PC-3 (cell line): ENCODE results near the gene SDK2. TPM values are rescaled to one million over a fixed set of nuclear protein-coding genes. Genes with fewer than 3 reads are reported as not detected.

Source experiments
- ATAC-seq: fragments of 200-7000 bp; cut with Tn5 transposase; 2 replicates; pipeline ENCODE4 v1.9.1; 2020; ENCODE audit warnings: mild to moderate bottlenecking, moderate library complexity
- BruUV-seq: library from RNA; stranded (reverse); fragments of 400-500 nt; replicated peaks from 2 replicates; lab custom pipeline; 2021; lab: Mats Ljungman, UMichigan
- CTCF ChIA-PET: fragments of 300-600 bp; sonication (Branson Sonifier 250); formaldehyde crosslinking; loops from one replicate; lab custom pipeline; 2022; ENCODE audit warnings: antibody characterized with exemption; lab: Charles Lee
- POLR2A ChIA-PET: fragments of 300-600 bp; sonication (Branson Sonifier 250); formaldehyde crosslinking; loops from one replicate; lab custom pipeline; 2022; ENCODE audit warnings: antibody characterized with exemption; ENCODE audit not compliant: unreplicated experiment; lab: Charles Lee
- DNase-seq: peaks from one replicate; pipeline ENCODE4 v3.0.0-alpha.2; 2015
- H2AFZ ChIP-seq: fragments of 300-600 bp; sonication (generic); 2 replicates; pipeline ENCODE4 v1.6.0; 2016; ENCODE audit warnings: antibody characterized with exemption, low read length
- H3F3A ChIP-seq: fragments of 300-600 bp; sonication (generic); one replicate; pipeline ENCODE4 v1.6.0; 2017; ENCODE audit warnings: antibody characterized with exemption, low read length, control low read depth, mild to moderate bottlenecking; ENCODE audit not compliant: unreplicated experiment
- H3K27ac ChIP-seq: fragments of 300-600 bp; sonication (generic); 2 replicates; pipeline ENCODE4 v1.5.1; 2016; ENCODE audit warnings: mild to moderate bottlenecking, low read length
- H3K27me3 ChIP-seq: fragments of 300-600 bp; sonication (generic); 2 replicates; pipeline ENCODE4 v1.6.1; 2016; ENCODE audit warnings: low read length, mixed read lengths
- H3K36me3 ChIP-seq: fragments of 300-600 bp; sonication (generic); 2 replicates; pipeline ENCODE4 v1.6.1; 2016; ENCODE audit warnings: low read depth, mixed run types, low read length, mixed read lengths
- H3K4me1 ChIP-seq: fragments of 300-600 bp; sonication (generic); 2 replicates; pipeline ENCODE4 v1.5.1; 2016; ENCODE audit warnings: low read length; ENCODE audit not compliant: insufficient read depth
- H3K4me2 ChIP-seq: fragments of 300-600 bp; sonication (generic); 2 replicates; pipeline ENCODE4 v1.6.0; 2016; ENCODE audit warnings: low read length
- H3K4me3 ChIP-seq: fragments of 300-600 bp; sonication (generic); 2 replicates; pipeline ENCODE4 v1.5.1; 2016; ENCODE audit warnings: mild to moderate bottlenecking, low read length, mixed read lengths
- H3K79me2 ChIP-seq: fragments of 300-600 bp; sonication (generic); 2 replicates; pipeline ENCODE4 v1.6.1; 2017; ENCODE audit warnings: low read length, mixed read lengths
- H3K9ac ChIP-seq: fragments of 300-600 bp; sonication (generic); 2 replicates; pipeline ENCODE4 v1.6.0; 2016; ENCODE audit warnings: mild to moderate bottlenecking, low read length
- H3K9me2 ChIP-seq: fragments of 300-600 bp; sonication (generic); replicated peaks from 2 replicates; pipeline ENCODE4 v1.6.1; 2016; ENCODE audit warnings: mixed run types, low read length, mixed read lengths
- H3K9me3 ChIP-seq: fragments of 300-600 bp; sonication (generic); 2 replicates; pipeline ENCODE4 v1.6.1; 2016; ENCODE audit warnings: low read length, mixed read lengths
- H4K20me1 ChIP-seq: fragments of 300-600 bp; sonication (generic); 2 replicates; pipeline ENCODE4 v1.6.1; 2016; ENCODE audit warnings: low read length, mixed read lengths
- EZH2 ChIP-seq: fragments of 300-600 bp; sonication (generic); IDR thresholded peaks from one replicate; pipeline ENCODE4 v1.6.1; 2017; ENCODE audit warnings: antibody characterized with exemption, mild to moderate bottlenecking, low read length; ENCODE audit not compliant: unreplicated experiment
- EZH2phosphoT487 ChIP-seq: fragments of 300-600 bp; sonication (generic); IDR thresholded peaks from 2 replicates; pipeline ENCODE4 v1.6.1; 2018; ENCODE audit warnings: mild to moderate bottlenecking, antibody characterized with exemption, low read length, borderline replicate concordance
- intact Hi-C: fragments of 100-400 bp; cut with micrococcal nuclease; formaldehyde crosslinking; loops from 2 replicates; pipeline ENCODE4 v1.9.0; 2023
- total RNA-seq: library from RNA; depleted of rRNA; stranded (reverse); fragments of >200 nt; gene quantifications from 2 replicates; pipeline ENCODE4 v1.2.3, GENCODE V29; 2014
- TF ChIP-seq, protein P1 (sequence below): fragments of 300-600 bp; sonication (generic); conservative IDR thresholded peaks from 2 replicates; pipeline ENCODE4 v1.5.1; 2017; ENCODE audit warnings: antibody characterized with exemption, low read depth, mild to moderate bottlenecking, low read length

The SDK2 gene
- total RNA-seq, 1 experiment from 2014 or later = 0.07 TPM

DNA sequence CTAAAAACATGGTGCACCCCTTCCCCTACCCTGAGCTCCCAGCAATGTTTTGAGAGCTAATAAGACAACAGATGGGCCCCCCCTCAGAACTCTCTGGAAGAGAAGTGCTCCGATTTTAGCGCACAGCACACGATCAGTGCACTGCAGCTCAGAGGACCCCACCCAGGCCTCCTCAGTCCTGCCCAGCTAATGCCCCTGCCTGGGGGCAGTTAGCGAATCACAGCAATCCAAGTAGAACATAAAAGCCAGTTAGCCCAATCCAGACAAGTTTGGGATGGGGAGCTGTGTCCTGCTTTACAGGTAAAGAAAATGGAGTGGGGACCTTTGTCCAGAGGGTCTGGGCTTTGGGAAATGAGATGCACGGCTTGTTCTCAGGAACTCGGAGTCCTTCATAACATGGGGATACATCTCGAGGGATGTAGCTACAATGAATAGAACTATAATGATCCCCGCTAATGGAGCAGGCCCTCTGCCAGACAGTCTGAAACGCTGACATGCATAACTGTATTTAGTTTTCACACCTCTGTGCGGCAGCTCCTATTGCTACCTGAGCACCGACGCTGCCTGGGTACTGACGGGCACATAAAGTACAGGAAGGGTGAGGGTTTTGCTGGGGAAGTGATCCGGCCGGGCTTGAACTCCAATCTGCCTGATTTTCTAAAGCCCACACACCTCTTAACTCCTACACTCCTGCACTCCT, 302.7 kb downstream of the SDK2 start:
- TF ChIP-seq, protein P1, sequence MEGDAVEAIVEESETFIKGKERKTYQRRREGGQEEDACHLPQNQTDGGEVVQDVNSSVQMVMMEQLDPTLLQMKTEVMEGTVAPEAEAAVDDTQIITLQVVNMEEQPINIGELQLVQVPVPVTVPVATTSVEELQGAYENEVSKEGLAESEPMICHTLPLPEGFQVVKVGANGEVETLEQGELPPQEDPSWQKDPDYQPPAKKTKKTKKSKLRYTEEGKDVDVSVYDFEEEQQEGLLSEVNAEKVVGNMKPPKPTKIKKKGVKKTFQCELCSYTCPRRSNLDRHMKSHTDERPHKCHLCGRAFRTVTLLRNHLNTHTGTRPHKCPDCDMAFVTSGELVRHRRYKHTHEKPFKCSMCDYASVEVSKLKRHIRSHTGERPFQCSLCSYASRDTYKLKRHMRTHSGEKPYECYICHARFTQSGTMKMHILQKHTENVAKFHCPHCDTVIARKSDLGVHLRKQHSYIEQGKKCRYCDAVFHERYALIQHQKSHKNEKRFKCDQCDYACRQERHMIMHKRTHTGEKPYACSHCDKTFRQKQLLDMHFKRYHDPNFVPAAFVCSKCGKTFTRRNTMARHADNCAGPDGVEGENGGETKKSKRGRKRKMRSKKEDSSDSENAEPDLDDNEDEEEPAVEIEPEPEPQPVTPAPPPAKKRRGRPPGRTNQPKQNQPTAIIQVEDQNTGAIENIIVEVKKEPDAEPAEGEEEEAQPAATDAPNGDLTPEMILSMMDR = no peak
- TF ChIP-seq EZH2 (no peak), EZH2phosphoT487 (no peak)
- Histone ChIP-seq H3K9me2 (no peaks in the 10 kb centered on the region), H4K20me1 (no peaks in the 10 kb centered on the region), H3K27ac (0 out of 2 replicates have a peak overlapping the region, but pooled peaks have one; percentile 8), H3K4me3 (no peak overlapping the region), H3F3A (peaks cover 4% of the 10 kb centered on the region), H2AFZ (no peak overlapping the region), H3K79me2 (no peaks in the 10 kb centered on the region), H3K4me1 (peaks cover 28% of the 10 kb centered on the region), H3K4me2 (no peak overlapping the region), H3K27me3 (no peaks in the 10 kb centered on the region), H3K9ac (no peak overlapping the region), H3K36me3 (no peaks in the 10 kb centered on the region), H3K9me3 (no peaks in the 10 kb centered on the region)
- DNase-seq (no peak), ATAC-seq (no peak)
- ChIA-PET CTCF (no interaction called here), POLR2A (no interaction called here)
- no TSS peak for BruUV-seq
- intact Hi-C loops = no loop called here

DNA sequence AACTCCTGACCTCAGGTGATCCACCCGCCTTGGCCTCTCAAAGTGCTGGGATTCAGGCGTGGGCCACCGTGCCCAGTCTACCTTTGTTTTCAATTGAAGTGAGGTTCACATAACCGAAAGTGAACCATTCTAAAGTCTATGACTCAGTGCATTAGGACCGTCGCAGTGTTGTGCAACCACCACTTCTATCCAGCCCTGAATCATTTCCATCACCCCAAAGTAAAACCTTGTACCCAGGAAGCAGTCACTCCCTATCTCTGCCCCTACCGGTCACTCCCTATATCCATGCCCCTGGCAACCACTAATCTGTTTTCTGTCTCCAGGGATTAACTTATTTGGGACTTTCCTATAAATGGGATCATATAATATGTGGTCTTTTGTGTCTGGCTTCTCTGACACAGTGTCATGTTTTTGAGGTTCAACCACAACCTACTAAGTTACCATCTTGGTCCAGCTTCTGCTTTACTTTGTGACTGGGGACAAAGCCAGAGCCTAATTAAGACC, 304.1 kb downstream of the SDK2 start:
- Histone ChIP-seq H2AFZ (peak overlapping the region; percentile 37; the same call in 1 of the 2 replicates), H3K4me3 (no peak overlapping the region), H3K9me2 (no peaks in the 10 kb centered on the region), H3F3A (peaks cover 4% of the 10 kb centered on the region), H3K36me3 (no peaks in the 10 kb centered on the region), H4K20me1 (no peaks in the 10 kb centered on the region), H3K79me2 (no peaks in the 10 kb centered on the region), H3K9me3 (no peaks in the 10 kb centered on the region), H3K27ac (peak overlapping the region; percentile 84), H3K9ac (peak overlapping the region; percentile 40; the same call in 1 of the 2 replicates), H3K27me3 (no peaks in the 10 kb centered on the region), H3K4me1 (peaks cover 39% of the 10 kb centered on the region), H3K4me2 (peak overlapping the region; percentile 44)
- POLR2A ChIA-PET = no interaction called here
- intact Hi-C loops = no loop called here
- CTCF ChIA-PET = no interaction called here
- BruUV-seq = no TSS peak
- ATAC-seq (peak; percentile 74), DNase-seq (peak; percentile 96)
- TF ChIP-seq EZH2phosphoT487 (no peak), EZH2 (no peak)
- TF ChIP-seq, protein P1 = peak; percentile 58; the same call in 1 of the 2 replicates

DNA sequence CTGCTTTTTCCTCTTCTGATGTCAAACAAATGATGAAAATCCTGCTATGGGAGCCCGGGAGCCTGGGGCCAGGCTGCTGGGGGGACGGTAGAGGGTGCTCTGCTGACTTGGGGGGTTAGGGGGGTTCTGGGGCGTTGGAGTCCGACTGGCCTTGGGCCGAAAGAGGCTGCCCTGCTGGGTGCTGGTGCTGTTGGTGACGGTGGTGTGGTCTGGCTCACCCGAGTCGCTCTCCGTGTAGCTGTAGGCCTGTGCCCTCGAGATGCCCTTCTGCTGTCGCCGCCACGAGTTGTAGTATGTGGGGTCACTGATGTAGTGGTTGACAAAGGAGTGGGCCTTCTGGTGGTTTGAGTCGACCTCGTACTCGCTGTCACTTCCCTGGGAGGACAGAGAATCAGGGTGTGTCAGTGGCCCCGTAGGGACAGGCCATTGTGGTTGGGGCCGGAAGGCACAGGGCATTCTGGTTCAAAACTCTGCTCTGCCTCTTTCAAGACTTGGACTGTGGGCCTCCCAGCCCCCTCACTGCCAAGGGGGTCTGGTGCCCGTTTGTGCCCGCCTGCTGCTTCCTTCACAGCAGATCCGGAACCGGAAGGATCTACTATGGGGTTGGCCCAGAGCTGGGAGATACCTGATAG, 305.6 kb downstream of the SDK2 start:
- TF ChIP-seq EZH2phosphoT487 = no peak
- TF ChIP-seq, protein P1 = no peak
- TF ChIP-seq EZH2 = no peak
- CTCF ChIA-PET = no interaction called here
- intact Hi-C loops = no loop called here
- H3K4me3 ChIP-seq = no peak overlapping the region
- H3F3A ChIP-seq = peaks cover 4% of the 10 kb centered on the region
- H3K9me3 ChIP-seq = no peaks in the 10 kb centered on the region
- no peak overlapping the region for H3K4me2 ChIP-seq
- peaks cover 41% of the 10 kb centered on the region for H3K4me1 ChIP-seq
- H3K27me3 ChIP-seq = no peaks in the 10 kb centered on the region
- H3K27ac ChIP-seq = no peak overlapping the region
- no peak overlapping the region for H2AFZ ChIP-seq
- no TSS peak for BruUV-seq
- POLR2A ChIA-PET = no interaction called here
- no peaks in the 10 kb centered on the region for H3K36me3 ChIP-seq
- no peaks in the 10 kb centered on the region for H3K79me2 ChIP-seq
- DNase-seq (no peak), ATAC-seq (no peak)
- H3K9me2 ChIP-seq = no peaks in the 10 kb centered on the region
- no peaks in the 10 kb centered on the region for H4K20me1 ChIP-seq
- H3K9ac ChIP-seq = no peak overlapping the region
